GM21529 (cell line): ENCODE data around the gene OSBPL6.

Experiments
- ATAC-seq: cut with Tn5 transposase; IDR thresholded peaks from one replicate; pipeline ENCODE4 v1.9.1; 2021; ENCODE audit not compliant: unreplicated experiment

The OSBPL6 gene

GRCh38 chr2:178237488-178238153 is 43.3 kb downstream of the OSBPL6 start:
- no peak for ATAC-seq

GRCh38 chr2:178238154-178238521 is 43.8 kb downstream of the OSBPL6 start:
- no peak for ATAC-seq

- ATAC-seq: no peak
Measured at GRCh38 chr2:178238750-178239149, 44.4 kb downstream of the OSBPL6 start.

- ATAC-seq: no peak
Measured at GRCh38 chr2:178241844-178242551, 47.7 kb downstream of the OSBPL6 start.

GRCh38 chr2:178242552-178242883 is 48.2 kb downstream of the OSBPL6 start:
- no peak for ATAC-seq

- ATAC-seq: no peak
Measured at GRCh38 chr2:178243961-178244360, 49.6 kb downstream of the OSBPL6 start.

GRCh38 chr2:178244777-178245176 is 50.5 kb downstream of the OSBPL6 start:
- ATAC-seq: no peak

- no peak for ATAC-seq
Measured at GRCh38 chr2:178246696-178247095, 52.4 kb downstream of the OSBPL6 start.

- ATAC-seq: no peak
Measured at GRCh38 chr2:178247250-178247649, 52.9 kb downstream of the OSBPL6 start.

GRCh38 chr2:178250429-178250828 is 56.1 kb downstream of the OSBPL6 start:
- no peak for ATAC-seq

- ATAC-seq: no peak
Measured at GRCh38 chr2:178251151-178251955, 57.0 kb downstream of the OSBPL6 start.

- ATAC-seq: no peak
Measured at GRCh38 chr2:178256382-178257042, 62.2 kb downstream of the OSBPL6 start.

- ATAC-seq: no peak
Measured at GRCh38 chr2:178257127-178257526, 62.8 kb downstream of the OSBPL6 start.

GRCh38 chr2:178258916-178259315 is 64.6 kb downstream of the OSBPL6 start:
- ATAC-seq: no peak

- ATAC-seq: no peak
Measured at GRCh38 chr2:178263159-178263860, 69.0 kb downstream of the OSBPL6 start.

- ATAC-seq: no peak
Measured at GRCh38 chr2:178264211-178264610, 69.9 kb downstream of the OSBPL6 start.

GRCh38 chr2:178265851-178266250 is 71.5 kb downstream of the OSBPL6 start:
- ATAC-seq: no peak

GRCh38 chr2:178266445-178266844 is 72.1 kb downstream of the OSBPL6 start:
- ATAC-seq: no peak

- ATAC-seq: no peak
Measured at GRCh38 chr2:178267660-178268059, 73.3 kb downstream of the OSBPL6 start.

GRCh38 chr2:178268435-178268834 is 74.1 kb downstream of the OSBPL6 start:
- no peak for ATAC-seq
